Cardiac muscle cell (in vitro differentiated cells and primary cell): ENCODE results near the gene GPR82. TPM values are rescaled to one million over a fixed set of nuclear protein-coding genes. Genes with fewer than 3 reads are reported as not detected.

Experiments used
- DNase-seq, 2 donors: peaks; one replicate each; pipeline versions ENCODE4 v3.0.0 to v3.0.0-alpha.2; 2010 to 2017; ENCODE audit warnings: low read depth in 1 of 2, low spot score in 1 of 2
- H3K27ac ChIP-seq: fragments of 200-600 bp; sonication (generic); 2 replicates; pipeline ENCODE4 v1.5.1; 2016
- H3K27me3 ChIP-seq: fragments of 200-600 bp; sonication (generic); 2 replicates; pipeline ENCODE4 v1.6.0; 2016; ENCODE audit warnings: control low read depth
- H3K36me3 ChIP-seq: fragments of 200-600 bp; sonication (generic); 2 replicates; pipeline ENCODE4 v1.5.1; 2016; ENCODE audit warnings: control low read depth
- H3K4me1 ChIP-seq: fragments of 200-600 bp; sonication (generic); 2 replicates; pipeline ENCODE4 v1.8.1; 2017; ENCODE audit warnings: low read depth, mild to moderate bottlenecking, mixed run types
- H3K4me3 ChIP-seq: fragments of 200-600 bp; sonication (generic); 2 replicates; pipeline ENCODE4 v1.5.1; 2016; ENCODE audit warnings: mild to moderate bottlenecking
- H3K9me3 ChIP-seq: fragments of 200-600 bp; sonication (generic); 2 replicates; pipeline ENCODE4 v1.5.1; 2017; ENCODE audit warnings: low read depth, mild to moderate bottlenecking, control low read depth
- CTCF ChIP-seq: IDR thresholded peaks from 2 replicates; pipeline ENCODE4 v1.5.1; 2012; ENCODE audit warnings: low read depth, mild to moderate bottlenecking, low read length
- polyA plus RNA-seq: library from polyadenylated mRNA; unstranded; fragments of >200 nt; fragmentation: Nextera tagmentation; extraction: Ambion mirVana; gene quantifications from 2 replicates; pipeline ENCODE4 v1.2.1, GENCODE V29; 2016
- total RNA-seq: library from RNA; depleted of rRNA; stranded (reverse); fragments of >200 nt; gene quantifications from 2 replicates; pipeline ENCODE4 v1.2.3, GENCODE V29; 2016

Gene GPR82
- total and polyA plus RNA-seq, 2 experiments from 2014 or later, result 0.40 TPM; not detected in 1

- no peak for TF ChIP-seq CTCF
- peaks cover 13% of the 10 kb centered on the region for H3K4me1 ChIP-seq
- DNase-seq, result peak; percentile 30 to 72
- H3K36me3 ChIP-seq, result no peaks in the 10 kb centered on the region
- peak overlapping the region; percentile 82 for H3K27ac ChIP-seq
- H3K27me3 ChIP-seq, result no peaks in the 10 kb centered on the region
- H3K9me3 ChIP-seq, result no peaks in the 10 kb centered on the region
- no peak overlapping the region for H3K4me3 ChIP-seq
Measured at GRCh38 chrX:41779030-41779564, 55.1 kb downstream of the GPR82 start.

Other genes with a start within 250 kb of the GPR82 start
- gene GPR34, start 35.2 kb upstream of the GPR82 start, total RNA-seq, result not detected in 2 replicates
- 0.24 and 0.34 TPM in 2 replicates for gene GPR34, start 35.2 kb upstream of the GPR82 start, polyA plus RNA-seq
- gene CASK, start 199.4 kb downstream of the GPR82 start, total RNA-seq, result 33.1 and 40.0 TPM in 2 replicates
- gene CASK, start 199.4 kb downstream of the GPR82 start, polyA plus RNA-seq, result 44.6 and 69.7 TPM in 2 replicates